HEK293 (cell line): ENCODE measurements around the gene IL12B.
"Not testable (repeated sequence)": the region's sequence is repeated elsewhere in the genome, so short reads cannot be mapped to it uniquely, and the experiment has no call there.

Experiments used
- BCL11A ChIP-seq: fragments of 450-650 bp; formaldehyde crosslinking; IDR thresholded peaks from 2 replicates; pipeline ENCODE4 v1.5.1; 2016; ENCODE audit warnings: low read depth, missing biosample characterization, missing genetic modification characterization
- CTCF ChIP-seq: fragments of 450-650 bp; formaldehyde crosslinking; IDR thresholded peaks from 2 replicates; pipeline ENCODE4 v1.5.1; 2016; ENCODE audit warnings: missing biosample characterization, missing genetic modification characterization
- HIC1 ChIP-seq: fragments of 450-650 bp; formaldehyde crosslinking; IDR thresholded peaks from 2 replicates; pipeline ENCODE4 v1.5.1; 2016; ENCODE audit warnings: missing biosample characterization, missing genetic modification characterization
- IKZF3 ChIP-seq: fragments of 450-650 bp; IDR thresholded peaks from 2 replicates; pipeline ENCODE4 v1.5.0; 2018; ENCODE audit warnings: missing biosample characterization, mild to moderate bottlenecking, missing genetic modification characterization, moderate library complexity
- KLF10 ChIP-seq: fragments of 450-650 bp; IDR thresholded peaks from 2 replicates; pipeline ENCODE4 v1.5.1; 2018; ENCODE audit warnings: missing biosample characterization, mild to moderate bottlenecking, missing genetic modification characterization
- TCF7L2 ChIP-seq: IDR thresholded peaks from 2 replicates; pipeline ENCODE4 v1.6.1; 2011; ENCODE audit warnings: low read depth, mild to moderate bottlenecking, inconsistent platforms, low read length, moderate library complexity, borderline replicate concordance
- YY1 ChIP-seq: fragments of 450-650 bp; formaldehyde crosslinking; IDR thresholded peaks from 2 replicates; pipeline ENCODE4 v1.5.1; 2018; ENCODE audit warnings: missing biosample characterization, missing genetic modification characterization
- ZNF114 ChIP-seq: fragments of 450-650 bp; formaldehyde crosslinking; IDR thresholded peaks from 2 replicates; pipeline ENCODE4 v1.5.0; 2017; ENCODE audit warnings: missing biosample characterization, missing genetic modification characterization
- ZNF174 ChIP-seq: fragments of 450-650 bp; formaldehyde crosslinking; IDR thresholded peaks from 2 replicates; pipeline ENCODE4 v1.5.0; 2017; ENCODE audit warnings: missing biosample characterization, mild to moderate bottlenecking, missing genetic modification characterization
- ZNF214 ChIP-seq: fragments of 450-650 bp; formaldehyde crosslinking; IDR thresholded peaks from 2 replicates; pipeline ENCODE4 v1.5.1; 2017; ENCODE audit warnings: missing biosample characterization, mild to moderate bottlenecking, missing genetic modification characterization, borderline replicate concordance
- ZNF362 ChIP-seq: fragments of 450-650 bp; formaldehyde crosslinking; IDR thresholded peaks from 2 replicates; pipeline ENCODE4 v1.5.1; 2016; ENCODE audit warnings: missing biosample characterization, missing genetic modification characterization
- ZNF530 ChIP-seq: fragments of 450-650 bp; formaldehyde crosslinking; IDR thresholded peaks from 2 replicates; pipeline ENCODE4 v1.5.1; 2016; ENCODE audit warnings: low read depth, missing biosample characterization, missing genetic modification characterization
- ZNF561 ChIP-seq: fragments of 450-650 bp; IDR thresholded peaks from 2 replicates; pipeline ENCODE4 v1.5.1; 2018; ENCODE audit warnings: missing biosample characterization, missing genetic modification characterization, borderline replicate concordance
- ZNF626 ChIP-seq: fragments of 450-650 bp; sonication (Bioruptor Pico); formaldehyde crosslinking; IDR thresholded peaks from 2 replicates; pipeline ENCODE4 v1.5.1; 2018; ENCODE audit warnings: missing biosample characterization, missing genetic modification characterization, inconsistent platforms

- TF ChIP-seq YY1 (tag by site-specific recombination); CTCF (tag by site-specific recombination); TCF7L2; ZNF561; ZNF362 (tag by site-specific recombination); BCL11A (tag by site-specific recombination); ZNF626 (tag by site-specific recombination); HIC1 (tag by site-specific recombination); KLF10 (tag by site-specific recombination); ZNF114 (tag by site-specific recombination); IKZF3 (tag by site-specific recombination); ZNF214 (tag by site-specific recombination); ZNF530 (tag by site-specific recombination); ZNF174 (tag by site-specific recombination): not testable (repeated sequence)
These were observed 33.0 kb downstream of the IL12B start for GRCh38 chr5:159297300-159297699.
